CD14-positive monocyte (primary cell): Measurements from ENCODE around the gene RTP5. TPM values are rescaled to one million over a fixed set of nuclear protein-coding genes. Genes with fewer than 3 reads are reported as not detected.

Experiments used
- DNase-seq, 3 donors: peaks; one replicate each; pipeline ENCODE4 v3.0.0-alpha.2; 2011 to 2022
- H2AFZ ChIP-seq: 2 replicates; pipeline ENCODE4 v1.6.0; 2012; ENCODE audit warnings: mild to moderate bottlenecking, low read depth, low read length, inconsistent platforms; ENCODE audit not compliant: insufficient read depth, poor library complexity, severe bottlenecking
- H3K27ac ChIP-seq, 2 donors: 1 replicate in 1 of 2; 2 replicates in 1 of 2; pipeline ENCODE4 v1.5.1; 2012 to 2013; ENCODE audit warnings: low read length in 2 of 2, control low read depth in 1 of 2, inconsistent platforms in 1 of 2, low read depth in 1 of 2, mild to moderate bottlenecking in 1 of 2
- H3K27me3 ChIP-seq, 2 donors: one replicate each; pipeline versions ENCODE4 v1.6.0 to v1.6.1; 2011 to 2013; ENCODE audit warnings: low read length in 2 of 2; ENCODE audit not compliant: control insufficient read depth in 2 of 2, insufficient read depth in 2 of 2
- H3K36me3 ChIP-seq, 2 donors: replicated peaks in 1 of 2; 1 replicate in 1 of 2; 2 replicates in 1 of 2; pipeline versions ENCODE4 v1.5.1 to v1.6.1; 2012 to 2013; ENCODE audit warnings: low read length in 2 of 2, control low read depth in 1 of 2, inconsistent platforms in 1 of 2, mild to moderate bottlenecking in 1 of 2; ENCODE audit not compliant: insufficient read depth in 2 of 2, control insufficient read depth in 1 of 2
- H3K4me1 ChIP-seq, 2 donors: 1 replicate in 1 of 2; 2 replicates in 1 of 2; pipeline versions ENCODE4 v1.5.1 to v1.6.1; 2012 to 2013; ENCODE audit warnings: low read length in 2 of 2, control low read depth in 1 of 2, inconsistent platforms in 1 of 2, mild to moderate bottlenecking in 1 of 2, moderate library complexity in 1 of 2; ENCODE audit not compliant: insufficient read depth in 2 of 2, control insufficient read depth in 1 of 2
- H3K4me2 ChIP-seq: replicated peaks from 2 replicates; pipeline ENCODE3; 2012; ENCODE audit warnings: low read length, moderate library complexity, mild to moderate bottlenecking; ENCODE audit not compliant: poor library complexity, severe bottlenecking; ENCODE audit errors: extremely low read depth
- H3K4me3 ChIP-seq, 3 experiments: fragments of 200-600 bp in 1 of 3; sonication (generic) in 1 of 3; replicated peaks in 1 of 3; 1 replicate in 2 of 3; 2 replicates in 1 of 3; pipeline ENCODE4 v1.5.1; 2011 to 2013; ENCODE audit warnings: low read length in 3 of 3, mild to moderate bottlenecking in 3 of 3, control low read depth in 2 of 3, low read depth in 2 of 3, inconsistent platforms in 1 of 3, moderate library complexity in 1 of 3
- H3K79me2 ChIP-seq: 2 replicates; pipeline ENCODE4 v1.6.0; 2012; ENCODE audit warnings: mild to moderate bottlenecking, control low read depth, inconsistent platforms, low read length, moderate library complexity; ENCODE audit not compliant: insufficient read depth
- H3K9ac ChIP-seq: 2 replicates; pipeline ENCODE4 v1.6.0; 2017; ENCODE audit warnings: low read length, mild to moderate bottlenecking; ENCODE audit not compliant: insufficient read depth, poor library complexity, severe bottlenecking
- H3K9me3 ChIP-seq, 2 donors: replicated peaks in 1 of 2; 1 replicate in 1 of 2; 2 replicates in 1 of 2; pipeline versions ENCODE4 v1.5.1 to v1.6.1; 2012 to 2013; ENCODE audit warnings: low read length in 2 of 2, control low read depth in 1 of 2; ENCODE audit not compliant: control insufficient read depth in 1 of 2, insufficient read depth in 1 of 2
- H4K20me1 ChIP-seq: 2 replicates; pipeline ENCODE4 v1.6.0; 2012; ENCODE audit warnings: mild to moderate bottlenecking, low read length, control low read depth, moderate library complexity; ENCODE audit not compliant: insufficient read depth
- H3K27ac Mint-ChIP-seq, 7 donors: one replicate each; pipeline ENCODE4 v1.8.0; 2020; ENCODE audit warnings: mild to moderate bottlenecking in 7 of 7, mixed read lengths in 7 of 7, moderate library complexity in 6 of 7, inconsistent platforms in 2 of 7
- H3K27me3 Mint-ChIP-seq, 3 donors: one replicate each; pipeline ENCODE4 v1.8.0; 2021 to 2022; ENCODE audit warnings: low read depth in 3 of 3, mild to moderate bottlenecking in 3 of 3, mixed read lengths in 3 of 3, moderate library complexity in 3 of 3, inconsistent platforms in 1 of 3
- H3K36me3 Mint-ChIP-seq, 2 donors: one replicate each; pipeline ENCODE4 v1.8.0; 2020; ENCODE audit warnings: mixed read lengths in 2 of 2, inconsistent platforms in 1 of 2, mild to moderate bottlenecking in 1 of 2
- H3K4me1 Mint-ChIP-seq: one replicate; pipeline ENCODE4 v1.8.0; 2020; ENCODE audit warnings: mild to moderate bottlenecking, mixed read lengths
- H3K4me3 Mint-ChIP-seq, 2 donors: one replicate each; pipeline ENCODE4 v1.8.0; 2020; ENCODE audit warnings: mild to moderate bottlenecking in 2 of 2, mixed read lengths in 2 of 2, moderate library complexity in 1 of 2
- H3K9me3 Mint-ChIP-seq, 7 donors: one replicate each; pipeline ENCODE4 v1.8.0; 2020 to 2022; ENCODE audit warnings: mixed read lengths in 7 of 7, mild to moderate bottlenecking in 6 of 7, moderate library complexity in 6 of 7, inconsistent platforms in 2 of 7
- CTCF ChIP-seq: fragments of 200-600 bp; IDR thresholded peaks from one replicate; pipeline ENCODE4 v1.8.0; 2022; ENCODE audit warnings: antibody characterized with exemption, mild to moderate bottlenecking
- WGBS: methylation state at CpG from one replicate; pipeline ENCODE4 v1.1.5; 2013; ENCODE audit warnings: missing lambda C conversion rate; ENCODE audit not compliant: insufficient coverage; 5-methylcytosine and 5-hydroxymethylcytosine counted together
- intact Hi-C, 2 donors: fragments of 100-400 bp; cut with micrococcal nuclease; formaldehyde crosslinking; loops; one replicate each; pipeline versions ENCODE4 v1.15.0 to v1.15.1; 2023
- polyA plus RNA-seq, 3 donors: library from polyadenylated mRNA; depleted of rRNA in 1 of 3; unstranded in 2 of 3; stranded (reverse) in 1 of 3; fragments of 300-500 nt in 2 of 3; fragments of >200 nt in 1 of 3; fragmentation: Illumina TruSeq in 2 of 3; gene quantifications; 1 replicate in 2 of 3; 2 replicates in 1 of 3; pipeline ENCODE4 v1.2.3, GENCODE V29; 2012 to 2021

RTP5 gene
- polyA plus RNA-seq, 3 donors, result 0.03 TPM; not detected in 2

GRCh38 chr2:241860184-241861078 is 9.1 kb upstream of the RTP5 start:
- H3K27ac Mint-ChIP-seq, result no peak overlapping the region
- 96% methylated on average over 6 of the region's 10 CpGs for WGBS

GRCh38 chr2:241861264-241861663 is 8.3 kb upstream of the RTP5 start:
- H3K27ac ChIP-seq, result no peak overlapping the region
- H3K4me3 Mint-ChIP-seq, result no peak overlapping the region
- peaks cover 12% of the 10 kb centered on the region for H3K4me1 Mint-ChIP-seq
- H3K36me3 Mint-ChIP-seq, result peaks cover 0 to 2% of the 10 kb centered on the region in 2 donors
- intact Hi-C loops, result no loop called here
- H3K9me3 Mint-ChIP-seq, result peaks cover 2 to 18% (median 8%) of the 10 kb centered on the region in 7 donors
- H2AFZ ChIP-seq, result no peak overlapping the region
- H3K36me3 ChIP-seq, result no peaks in the 10 kb centered on the region
- H3K27me3 Mint-ChIP-seq, result peaks cover 29 to 49% (median 37%) of the 10 kb centered on the region in 3 donors
- H3K4me3 ChIP-seq, result no peak overlapping the region
- H3K4me2 ChIP-seq, result no peak overlapping the region
- TF ChIP-seq CTCF, result no peak
- H3K79me2 ChIP-seq, result no peaks in the 10 kb centered on the region
- H4K20me1 ChIP-seq, result no peaks in the 10 kb centered on the region
- H3K9ac ChIP-seq, result no peak overlapping the region
- WGBS, result 100% methylated on average over 1 of the region's 1 CpG
- H3K9me3 ChIP-seq, result peaks cover 0 to 11% of the 10 kb centered on the region in 2 donors
- H3K27me3 ChIP-seq, result peaks cover 0 to 34% of the 10 kb centered on the region in 2 donors
- peak overlapping the region in 1 of 7 donors; percentile 0 for H3K27ac Mint-ChIP-seq
- peaks cover 0 to 9% of the 10 kb centered on the region in 2 donors for H3K4me1 ChIP-seq
- DNase-seq, result no peak

More at GRCh38 chr2:241860184-241861078, 9.1 kb upstream of the RTP5 start:
- Histone ChIP-seq H4K20me1 (no peaks in the 10 kb centered on the region), H3K27me3 (peaks cover 0 to 27% of the 10 kb centered on the region in 2 donors), H3K9me3 (peaks cover 0 to 11% of the 10 kb centered on the region in 2 donors), H3K36me3 (no peaks in the 10 kb centered on the region), H3K4me3 (no peak overlapping the region), H2AFZ (no peak overlapping the region), H3K79me2 (no peaks in the 10 kb centered on the region), H3K9ac (no peak overlapping the region), H3K27ac (no peak overlapping the region), H3K4me2 (no peak overlapping the region), H3K4me1 (peaks cover 0 to 9% of the 10 kb centered on the region in 2 donors)
- no peak for TF ChIP-seq CTCF
- no peak for DNase-seq
- intact Hi-C loops, result no loop called here
- H3K4me1 Mint-ChIP-seq, result peaks cover 12% of the 10 kb centered on the region
- peaks cover 0 to 17% (median 8%) of the 10 kb centered on the region in 7 donors for H3K9me3 Mint-ChIP-seq
- no peaks in the 10 kb centered on the region for H3K36me3 Mint-ChIP-seq
- no peak overlapping the region for H3K4me3 Mint-ChIP-seq
- H3K27me3 Mint-ChIP-seq, result peaks cover 21 to 44% (median 30%) of the 10 kb centered on the region in 3 donors
